C4-2B (cell line): Measurements from ENCODE around the gene ZNF865.
A peak's percentile ranks its signal among the peaks of the same experiment; 100 is the strongest.
"Not testable (repeated sequence)": the region's sequence is repeated elsewhere in the genome, so short reads cannot be mapped to it uniquely, and the experiment has no call there.

Experiments used
- H3K27ac ChIP-seq: fragments of 450-650 bp; 2 replicates; pipeline ENCODE4 v1.5.1; 2017
- ZFX ChIP-seq: fragments of 450-650 bp; IDR thresholded peaks from 2 replicates; pipeline ENCODE4 v1.6.1; 2017
- TF ChIP-seq, protein P1 (sequence below): fragments of 450-650 bp; conservative IDR thresholded peaks from 2 replicates; pipeline ENCODE4 v1.5.1; 2017; ENCODE audit warnings: mild to moderate bottlenecking

Gene ZNF865

DNA sequence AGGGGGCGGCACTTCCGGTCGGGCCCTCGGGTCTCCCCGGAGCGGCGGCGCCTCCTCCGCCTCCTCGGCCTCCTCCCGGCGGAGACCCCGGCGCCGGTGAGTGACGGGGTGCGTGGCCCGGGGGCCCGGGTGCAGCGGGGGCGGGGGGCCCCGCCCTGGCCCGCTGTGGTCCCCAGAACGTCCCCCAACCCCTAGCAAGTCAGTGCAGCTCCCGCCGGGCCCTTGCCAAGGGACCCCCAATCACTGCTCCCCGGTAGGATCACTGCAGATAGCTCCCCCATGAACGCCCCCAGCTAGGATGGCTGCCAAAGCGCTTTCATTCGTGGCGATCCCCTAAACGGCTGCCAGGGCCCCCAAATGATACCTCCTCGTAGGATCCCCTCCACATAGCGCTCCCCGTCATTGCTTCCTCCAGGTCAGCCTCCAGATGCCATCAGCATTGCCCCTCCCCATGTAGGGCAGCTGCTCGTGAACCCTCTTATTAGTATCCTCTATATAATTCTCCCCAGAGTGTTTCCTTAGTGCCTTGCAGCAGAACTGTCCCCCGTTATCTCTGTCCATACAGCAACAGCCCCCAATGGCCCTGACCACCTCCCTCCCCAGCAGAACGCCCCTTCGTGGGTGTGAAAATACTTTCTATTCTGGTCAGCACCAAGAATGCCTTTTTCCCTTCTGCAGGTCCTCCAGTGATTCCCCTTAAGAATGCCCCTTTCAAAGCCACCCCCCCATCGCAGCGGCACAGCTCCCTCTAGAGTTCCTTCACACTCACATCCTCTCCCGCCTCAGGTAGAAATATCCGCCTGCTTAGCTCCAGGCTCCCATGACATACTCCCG lies at the start of gene ZNF865:
Gene ZNF865 (plus strand): TSS at position 11 of the 834 bp plus-strand sequence. CDS start 7,972 bp downstream, outside the sequence.
- peak; percentile 33; the same call in 1 of the 2 replicates for TF ChIP-seq ZFX
- TF ChIP-seq, protein P1, sequence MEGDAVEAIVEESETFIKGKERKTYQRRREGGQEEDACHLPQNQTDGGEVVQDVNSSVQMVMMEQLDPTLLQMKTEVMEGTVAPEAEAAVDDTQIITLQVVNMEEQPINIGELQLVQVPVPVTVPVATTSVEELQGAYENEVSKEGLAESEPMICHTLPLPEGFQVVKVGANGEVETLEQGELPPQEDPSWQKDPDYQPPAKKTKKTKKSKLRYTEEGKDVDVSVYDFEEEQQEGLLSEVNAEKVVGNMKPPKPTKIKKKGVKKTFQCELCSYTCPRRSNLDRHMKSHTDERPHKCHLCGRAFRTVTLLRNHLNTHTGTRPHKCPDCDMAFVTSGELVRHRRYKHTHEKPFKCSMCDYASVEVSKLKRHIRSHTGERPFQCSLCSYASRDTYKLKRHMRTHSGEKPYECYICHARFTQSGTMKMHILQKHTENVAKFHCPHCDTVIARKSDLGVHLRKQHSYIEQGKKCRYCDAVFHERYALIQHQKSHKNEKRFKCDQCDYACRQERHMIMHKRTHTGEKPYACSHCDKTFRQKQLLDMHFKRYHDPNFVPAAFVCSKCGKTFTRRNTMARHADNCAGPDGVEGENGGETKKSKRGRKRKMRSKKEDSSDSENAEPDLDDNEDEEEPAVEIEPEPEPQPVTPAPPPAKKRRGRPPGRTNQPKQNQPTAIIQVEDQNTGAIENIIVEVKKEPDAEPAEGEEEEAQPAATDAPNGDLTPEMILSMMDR, result peak; percentile 88
- peak within 1 kb of the TSS; percentile 92 for H3K27ac ChIP-seq

DNA sequence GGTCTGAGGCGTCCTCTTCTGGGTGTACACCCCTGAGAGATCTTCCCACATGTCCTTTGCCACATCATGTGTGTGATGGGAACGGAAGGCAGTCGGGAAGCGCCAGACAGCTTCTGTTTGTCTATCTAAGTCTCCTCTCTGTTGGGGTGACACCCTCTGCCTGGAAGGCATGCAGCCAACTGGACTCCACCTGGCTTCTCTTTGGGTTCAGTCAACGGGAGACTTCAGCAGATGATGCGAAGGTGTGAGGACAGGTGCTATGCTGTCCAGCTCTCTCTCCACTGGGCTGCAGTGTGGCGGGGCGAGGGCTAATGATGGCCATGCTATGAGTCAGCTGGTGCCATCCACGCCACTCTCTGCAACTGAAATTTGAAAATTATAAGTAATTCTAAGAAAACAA lies 45.8 kb upstream of the ZNF865 start:
- H3K27ac ChIP-seq, result no peak overlapping the region
- TF ChIP-seq, protein P1, result no peak
- TF ChIP-seq ZFX, result no peak

- no peak overlapping the region for H3K27ac ChIP-seq
- TF ChIP-seq, protein P1, result no peak
These were observed 42.2 kb upstream of the ZNF865 start for GRCh38 chr19:55563261-55563690.

DNA sequence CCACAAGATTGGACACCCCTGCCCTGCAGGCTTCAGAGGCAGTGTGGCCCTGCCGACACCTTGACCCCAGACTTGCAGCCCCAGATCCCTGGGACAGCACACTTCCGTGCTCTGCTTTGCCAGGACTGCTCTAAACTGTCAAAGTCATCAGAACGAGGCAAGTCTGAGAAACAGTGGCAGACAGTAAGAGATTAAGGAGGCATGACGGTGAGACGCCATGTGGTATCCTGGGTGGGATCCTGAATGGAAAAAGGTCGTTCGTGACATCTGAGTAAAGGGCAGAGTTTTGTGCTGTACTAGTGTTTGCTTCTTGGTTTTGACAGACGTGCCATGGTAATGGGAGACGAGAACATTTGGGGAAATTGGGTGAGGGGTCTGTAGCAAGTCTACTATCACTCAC lies 38.6 kb upstream of the ZNF865 start:
- TF ChIP-seq, protein P1, result no peak

GRCh38 chr19:55567708-55568328 lies 37.6 kb upstream of the ZNF865 start:
- no peak overlapping the region for H3K27ac ChIP-seq
- TF ChIP-seq ZFX, result no peak
- TF ChIP-seq, protein P1, result no peak

More for the DNA sequence above, 38.6 kb upstream of the ZNF865 start:
- H3K27ac ChIP-seq, result no peak overlapping the region

- not testable (repeated sequence) for H3K27ac ChIP-seq
These were observed 36.0 kb upstream of the ZNF865 start for GRCh38 chr19:55569477-55569876.

DNA sequence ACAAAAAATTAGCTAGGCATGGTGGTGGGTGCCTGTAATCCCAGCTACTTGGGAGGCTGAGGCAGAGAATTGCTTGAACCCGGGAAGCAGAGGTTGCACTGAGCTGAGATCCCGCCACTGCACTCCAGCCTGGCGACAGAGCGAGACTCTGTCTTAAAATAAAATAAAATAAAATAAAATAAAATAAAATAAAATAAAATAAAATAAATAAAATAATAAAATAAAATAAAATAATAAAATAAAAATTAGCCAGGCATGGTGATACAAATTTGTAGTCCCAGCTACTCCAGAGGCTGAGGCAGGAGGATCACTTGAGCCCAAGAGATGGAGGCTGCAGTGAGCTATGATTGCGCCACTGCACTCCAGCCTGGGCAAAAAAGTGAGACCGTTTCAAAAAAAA lies 31.5 kb upstream of the ZNF865 start:
- H3K27ac ChIP-seq, result not testable (repeated sequence)

- no peak overlapping the region for H3K27ac ChIP-seq
These were observed 28.7 kb upstream of the ZNF865 start for GRCh38 chr19:55576746-55577145.

More at GRCh38 chr19:55576746-55577145, 28.7 kb upstream of the ZNF865 start:
- TF ChIP-seq ZFX, result no peak
- TF ChIP-seq, protein P1, result no peak
